Stimulated activated CD8-positive, alpha-beta memory T cell treated with anti-CD3 and anti-CD28 coated beads, Interleukin-15, amount 100 ng/mL, for 4 hours (primary cell): ENCODE data around the gene PTK6.
A peak's percentile ranks its signal among the peaks of the same experiment; 100 is the strongest.

Experiments used
- DNase-seq, 2 donors: peaks; one replicate each; pipeline ENCODE4 v3.0.0-alpha.2; 2020; ENCODE audit warnings: low read depth in 2 of 2

PTK6 gene

DNA sequence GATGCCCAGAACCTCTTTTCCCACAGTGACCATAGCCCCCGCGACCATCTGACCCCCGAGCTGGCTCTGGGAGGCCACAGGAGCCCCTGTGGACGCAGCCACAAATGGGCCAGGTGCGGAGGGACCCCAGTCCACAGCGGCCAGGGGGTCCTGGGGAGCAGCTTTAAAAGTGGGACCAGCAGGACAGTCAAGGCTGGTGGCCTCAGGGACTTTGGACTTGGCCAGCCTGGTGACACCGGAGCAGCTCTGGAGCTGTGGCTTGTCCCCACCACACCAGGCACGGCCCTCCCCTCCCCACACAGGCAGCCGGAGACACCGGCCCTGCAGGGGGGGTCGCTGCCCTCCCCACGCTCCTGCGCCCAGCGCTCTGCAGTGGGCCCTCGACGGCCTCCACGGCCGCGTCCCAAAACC, 20.3 kb upstream of the PTK6 start:
- no peak for DNase-seq

DNA sequence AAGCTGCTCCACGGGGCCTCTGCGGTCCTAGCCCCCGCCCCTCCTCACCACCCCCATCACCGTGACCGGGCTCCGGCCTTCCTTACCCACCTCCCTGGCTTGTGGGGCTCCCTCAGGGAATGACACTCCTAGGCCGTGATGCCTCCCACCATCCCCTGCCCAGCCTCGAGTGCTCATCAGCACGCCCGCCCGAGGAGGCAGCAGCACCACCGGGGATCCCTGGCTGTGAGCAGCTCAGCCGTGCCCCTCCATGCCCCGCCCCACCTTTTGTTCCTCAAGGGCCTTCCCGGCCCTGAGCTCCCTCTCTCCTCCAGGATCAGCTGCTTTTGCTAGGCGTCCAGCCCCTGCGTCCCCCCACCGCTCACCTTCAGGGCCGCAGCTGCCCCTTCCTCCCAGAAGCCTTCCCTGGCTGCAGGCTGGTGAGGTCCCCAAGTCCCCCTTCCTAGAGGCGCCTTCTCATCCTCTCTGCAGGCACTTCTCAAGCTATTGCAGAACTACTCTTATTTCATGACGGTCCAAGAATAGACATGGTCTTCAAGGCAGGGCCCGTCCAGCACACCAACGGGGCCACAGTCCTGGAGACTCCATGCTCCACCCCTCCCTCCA, 19.8 kb upstream of the PTK6 start:
- no peak for DNase-seq

DNA sequence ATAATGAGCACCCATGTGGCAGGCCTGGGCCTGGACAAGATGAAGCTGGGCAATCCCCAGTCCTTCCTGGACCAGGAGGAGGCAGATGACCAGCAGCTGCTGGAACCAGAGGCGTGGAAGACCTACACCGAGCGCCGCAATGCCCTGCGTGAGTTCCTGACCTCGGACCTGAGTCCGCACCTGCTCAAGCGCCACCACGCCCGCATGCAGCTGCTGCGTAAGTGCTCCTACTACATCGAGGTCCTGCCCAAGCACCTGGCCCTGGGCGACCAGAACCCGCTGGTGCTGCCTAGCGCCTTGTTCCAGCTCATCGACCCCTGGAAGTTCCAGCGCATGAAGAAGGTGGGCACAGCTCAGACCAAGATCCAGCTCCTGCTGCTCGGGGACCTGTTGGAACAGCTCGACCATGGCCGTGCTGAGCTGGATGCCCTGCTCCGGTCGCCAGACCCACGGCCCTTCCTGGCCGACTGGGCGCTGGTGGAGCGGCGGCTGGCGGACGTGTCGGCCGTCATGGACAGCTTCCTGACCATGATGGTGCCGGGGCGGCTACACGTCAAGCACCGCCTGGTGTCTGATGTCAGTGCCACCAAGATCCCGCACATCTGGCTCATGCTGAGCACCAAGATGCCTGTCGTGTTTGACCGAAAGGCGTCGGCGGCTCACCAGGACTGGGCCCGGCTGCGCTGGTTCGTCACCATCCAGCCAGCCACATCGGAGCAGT, 18.6 kb upstream of the PTK6 start:
- DNase-seq, result no peak

DNA sequence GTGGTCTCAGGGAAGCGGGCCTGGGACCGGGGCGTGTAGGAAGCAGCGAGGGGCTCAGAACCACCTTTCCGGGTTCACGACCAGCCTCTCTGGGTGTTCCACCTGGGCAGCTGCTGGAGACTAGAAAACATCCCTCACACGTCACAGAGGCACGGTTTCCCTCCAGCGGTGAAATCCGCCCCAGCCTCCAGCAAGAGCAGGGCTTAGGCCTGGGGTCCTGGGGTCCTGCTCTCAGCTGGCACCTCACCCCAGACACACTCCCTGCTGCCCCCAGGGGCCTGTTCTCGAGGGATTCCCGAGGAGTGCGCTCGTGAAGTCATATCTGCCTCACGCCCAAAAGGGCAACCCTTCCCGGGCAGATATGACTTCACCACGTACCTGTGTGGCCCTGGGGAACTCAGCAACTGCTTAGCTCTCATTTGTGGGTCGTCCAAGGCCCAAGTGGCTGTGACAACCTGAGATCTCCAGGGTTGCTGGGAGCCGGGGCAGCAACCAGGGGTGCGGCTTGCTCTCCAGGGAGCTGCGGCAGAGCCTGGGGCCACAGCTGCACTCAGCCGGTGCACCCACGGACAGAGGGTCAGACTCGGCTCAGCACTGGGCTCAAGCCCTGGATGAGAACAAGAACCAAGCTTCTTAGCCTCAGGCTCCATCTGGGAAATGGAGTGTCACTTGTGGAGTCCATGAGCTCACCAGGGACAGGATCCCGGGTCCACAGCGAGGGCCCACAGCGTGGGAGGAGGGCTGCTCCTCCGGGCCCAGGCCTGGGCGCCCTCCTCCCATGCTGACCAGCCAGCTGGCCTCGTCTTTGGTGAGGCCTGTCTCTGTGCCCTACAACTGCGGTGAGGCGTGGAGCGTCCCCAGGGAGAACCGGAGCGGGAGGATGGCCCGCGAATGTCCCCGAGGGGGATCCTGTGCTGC, 17.4 kb upstream of the PTK6 start:
- DNase-seq, result no peak

DNA sequence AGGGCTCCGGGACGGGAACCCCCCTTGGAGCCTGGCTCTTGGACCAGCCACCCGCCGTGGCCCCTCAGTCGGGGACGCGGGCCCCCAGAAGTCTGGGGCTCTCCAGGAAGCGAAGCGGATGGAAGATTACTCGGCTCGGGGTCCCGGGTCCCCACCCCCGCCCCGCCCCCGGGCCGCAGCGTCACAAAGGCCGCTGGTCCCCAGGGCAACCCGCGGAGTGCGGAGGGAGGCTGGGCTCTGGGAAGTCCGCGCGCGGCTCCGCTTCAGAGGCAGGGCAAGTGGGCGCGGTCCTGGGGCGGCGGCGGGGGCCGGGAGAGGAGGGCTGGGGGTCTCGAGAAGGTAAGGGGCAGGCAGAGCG, 16.7 kb upstream of the PTK6 start, which contains the start of gene FNDC11:
FNDC11 (plus strand) TSS at position 227 of the 358 bp plus-strand sequence. CDS start 1,505 bp downstream, outside the sequence.
- DNase-seq, result peak in 1 of 2 donors; percentile 48

DNA sequence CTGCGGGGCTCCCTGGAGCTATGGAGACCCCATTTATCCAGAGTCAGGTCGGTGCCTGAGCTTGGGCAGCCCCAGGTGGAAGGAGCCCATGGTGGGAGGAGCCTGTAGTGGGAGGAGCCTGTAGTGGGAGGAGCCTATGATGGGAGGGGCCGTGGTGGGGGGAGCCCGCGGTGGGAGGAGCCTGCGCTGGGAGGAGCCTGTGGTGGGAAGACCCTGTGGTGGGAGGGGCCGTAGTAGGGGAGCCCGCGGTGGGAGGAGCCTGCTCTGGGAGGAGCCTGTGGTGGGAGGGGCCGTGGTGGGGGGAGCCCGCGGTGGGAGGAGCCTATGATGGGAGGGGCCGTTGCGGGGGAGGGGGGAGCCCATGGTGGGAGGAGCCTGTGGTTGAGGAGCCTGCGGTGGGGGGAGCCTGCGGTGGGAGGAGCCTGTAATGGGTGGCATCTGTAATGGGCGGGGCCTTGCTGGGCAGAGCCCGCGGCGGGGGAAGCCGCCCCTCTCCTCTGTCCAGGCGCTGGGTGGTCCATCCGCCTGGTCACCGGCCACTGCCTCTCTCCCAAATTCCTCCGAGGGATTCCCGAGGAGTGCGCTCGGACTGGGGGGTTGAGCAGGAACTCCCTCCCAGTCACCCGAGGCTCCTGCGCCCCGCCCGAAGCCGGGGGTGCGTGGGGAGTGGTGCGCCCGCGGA, 16.2 kb upstream of the PTK6 start:
- peak; percentile 61 to 78 for DNase-seq

DNA sequence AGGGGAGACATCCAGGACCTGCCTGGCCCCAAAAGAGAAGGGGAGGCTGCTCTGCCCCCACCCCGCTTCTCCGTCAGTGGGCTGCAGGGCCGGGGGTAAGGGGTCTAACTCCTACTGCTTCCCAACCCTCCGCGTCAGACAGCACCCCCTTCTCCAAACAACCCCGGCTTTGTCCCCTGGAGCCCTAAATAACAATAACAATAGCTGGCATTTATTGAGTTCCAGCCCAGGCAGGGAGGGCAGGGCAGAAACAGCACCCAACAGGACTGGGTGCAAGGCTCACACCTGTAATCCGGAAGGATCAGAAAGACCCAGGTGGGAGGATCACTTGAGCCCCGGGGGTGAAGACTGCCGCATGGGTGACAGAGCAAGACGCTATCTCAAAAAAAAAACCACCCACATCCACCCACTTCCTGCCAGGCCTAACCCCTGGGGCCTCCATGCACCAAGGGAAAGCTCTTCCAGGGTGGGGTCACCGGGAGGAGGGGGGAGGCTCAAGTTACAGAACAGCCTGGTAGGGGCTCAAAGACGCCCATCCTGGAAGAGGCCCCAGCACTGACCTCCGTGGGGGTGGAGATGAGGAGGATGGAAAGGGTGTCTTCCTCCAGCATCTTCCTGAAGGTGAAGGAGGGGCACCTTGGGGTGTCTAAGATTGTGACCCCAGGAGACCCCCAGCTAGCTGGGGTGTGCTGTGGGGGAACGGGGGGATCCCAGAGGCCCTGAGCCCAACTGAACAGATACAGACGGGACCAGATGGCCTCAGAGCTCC, 15.5 kb upstream of the PTK6 start:
- peak in 1 of 2 donors; percentile 27 for DNase-seq

DNA sequence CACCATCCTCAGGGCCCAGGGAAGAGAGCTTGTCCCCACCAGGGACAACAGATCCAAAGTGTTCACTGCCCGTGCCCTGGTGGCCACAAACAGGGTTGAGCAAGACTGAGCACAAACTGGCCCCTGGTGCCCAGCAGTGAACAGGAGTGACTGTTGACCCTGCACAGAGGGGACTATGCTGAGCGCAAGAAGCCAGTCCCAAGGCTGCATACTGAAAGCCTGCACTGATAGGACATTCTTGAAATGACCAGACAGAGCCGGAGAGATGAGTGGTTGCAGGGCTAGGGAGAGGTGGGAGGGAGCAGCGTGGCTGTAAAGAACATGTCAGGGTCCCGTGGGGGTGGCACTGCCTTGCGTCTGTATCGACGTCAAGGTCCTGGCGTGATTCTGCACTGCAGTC, 13.9 kb upstream of the PTK6 start:
- no peak for DNase-seq

DNA sequence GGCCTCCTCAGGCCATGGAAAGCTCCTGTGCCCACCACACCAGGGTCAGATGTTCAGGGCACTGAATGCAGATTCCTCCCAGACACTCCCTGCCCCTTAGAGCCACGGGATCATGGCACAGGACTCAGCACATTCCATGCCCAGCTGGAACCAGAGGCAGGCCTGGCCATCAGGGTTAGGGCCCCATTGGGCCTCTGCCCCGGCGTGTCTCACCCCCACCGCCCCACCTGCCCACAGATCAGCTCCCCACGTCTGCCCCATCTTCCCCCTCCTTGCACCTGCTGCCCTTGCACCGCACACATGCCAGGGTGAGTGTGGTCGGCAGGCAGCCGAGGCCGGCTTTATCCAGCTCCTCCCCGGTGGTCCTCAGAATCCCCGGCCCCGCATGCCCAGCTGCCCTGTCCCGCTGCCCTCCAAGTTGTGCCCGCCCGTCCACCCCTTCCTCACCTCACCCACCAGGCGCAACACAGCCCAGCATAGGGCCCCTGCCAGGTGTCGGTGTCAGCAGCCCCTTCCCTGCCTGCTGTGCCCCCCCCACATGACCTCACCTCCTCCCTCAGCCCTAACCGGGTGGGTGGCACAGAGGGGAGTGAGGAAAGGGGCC, 12.6 kb upstream of the PTK6 start:
- DNase-seq, result no peak

DNA sequence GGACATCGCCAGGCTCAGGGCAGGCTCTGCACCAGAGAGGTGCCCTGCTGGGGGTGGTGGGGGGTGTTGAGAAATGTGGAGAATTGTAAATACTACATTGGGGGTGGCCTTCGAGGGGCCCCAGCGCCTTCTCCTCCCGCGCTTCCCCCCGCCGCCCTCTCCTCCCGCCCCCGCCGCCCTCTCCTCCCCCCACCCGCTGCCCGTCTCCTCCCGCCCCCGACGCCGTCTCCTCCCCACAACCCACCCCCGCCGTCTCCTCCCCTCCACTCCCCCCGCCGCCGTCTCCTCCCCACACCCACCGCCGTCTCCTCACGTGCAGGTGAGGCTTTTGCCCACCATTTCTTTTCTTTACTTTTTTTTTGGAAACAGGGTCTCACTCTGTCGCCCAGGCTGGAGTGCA, 11.8 kb upstream of the PTK6 start:
- DNase-seq, result no peak

DNA sequence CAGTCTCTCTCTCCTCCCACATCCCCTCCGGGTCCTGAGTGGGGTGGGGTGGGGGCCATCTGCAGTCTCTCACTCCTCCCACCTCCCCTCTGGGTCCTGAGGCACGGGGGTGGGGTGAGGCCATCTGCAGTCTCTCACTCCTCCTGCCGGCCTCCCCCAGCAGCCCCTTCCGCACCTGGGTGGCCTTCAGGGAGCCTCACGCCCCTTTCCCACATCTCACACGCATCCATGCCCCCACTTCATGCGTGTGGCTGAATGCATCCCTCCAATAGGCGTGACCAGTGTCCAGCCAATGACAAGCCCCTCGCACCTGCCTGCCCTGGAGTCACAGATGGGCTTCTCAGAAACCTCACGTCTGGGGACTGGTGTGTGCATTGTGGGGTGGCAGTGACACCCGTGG, 11.4 kb upstream of the PTK6 start:
- no peak for DNase-seq

DNA sequence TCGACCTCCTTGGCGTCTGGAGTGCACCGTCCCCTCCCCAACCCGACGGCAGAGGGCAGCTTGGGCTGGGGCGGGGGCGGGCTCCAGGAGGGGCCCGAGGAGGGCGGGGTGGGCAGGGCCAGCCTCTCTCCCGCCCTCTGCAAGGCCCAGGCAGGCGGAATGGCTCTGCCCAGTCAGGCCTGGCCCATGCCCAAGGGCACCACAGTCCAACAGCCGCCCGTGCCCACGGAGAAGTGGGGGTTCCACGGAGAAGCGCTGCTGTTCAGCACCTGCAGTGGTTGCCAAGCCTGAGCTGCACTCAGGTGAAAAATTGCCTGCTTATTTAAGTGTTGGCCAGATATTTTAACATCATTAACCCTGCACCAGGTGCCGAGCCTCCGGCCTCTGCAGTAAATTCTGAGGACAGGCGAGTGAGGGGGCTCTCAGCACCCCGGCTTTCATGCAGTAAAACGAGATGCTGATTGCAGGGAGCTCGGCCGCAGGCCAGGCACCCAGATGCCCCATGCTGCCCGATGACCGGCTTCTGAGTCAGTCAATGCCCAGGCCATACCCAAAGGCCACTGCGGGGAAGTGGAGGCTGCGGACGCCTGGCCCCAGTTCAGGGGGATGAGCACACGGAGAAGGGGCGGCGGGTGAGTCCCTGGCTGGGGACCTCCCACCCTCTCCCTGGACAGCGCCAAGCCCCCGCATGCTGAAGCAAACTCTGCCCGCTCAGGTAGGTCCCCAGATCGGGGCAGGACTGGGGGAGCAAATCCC, 10.7 kb upstream of the PTK6 start, which contains the start of gene SRMS:
SRMS (minus strand) TSS at position 25 of the 756 bp plus-strand sequence. CDS start 286 bp downstream, outside the sequence.
- DNase-seq, result no peak

DNA sequence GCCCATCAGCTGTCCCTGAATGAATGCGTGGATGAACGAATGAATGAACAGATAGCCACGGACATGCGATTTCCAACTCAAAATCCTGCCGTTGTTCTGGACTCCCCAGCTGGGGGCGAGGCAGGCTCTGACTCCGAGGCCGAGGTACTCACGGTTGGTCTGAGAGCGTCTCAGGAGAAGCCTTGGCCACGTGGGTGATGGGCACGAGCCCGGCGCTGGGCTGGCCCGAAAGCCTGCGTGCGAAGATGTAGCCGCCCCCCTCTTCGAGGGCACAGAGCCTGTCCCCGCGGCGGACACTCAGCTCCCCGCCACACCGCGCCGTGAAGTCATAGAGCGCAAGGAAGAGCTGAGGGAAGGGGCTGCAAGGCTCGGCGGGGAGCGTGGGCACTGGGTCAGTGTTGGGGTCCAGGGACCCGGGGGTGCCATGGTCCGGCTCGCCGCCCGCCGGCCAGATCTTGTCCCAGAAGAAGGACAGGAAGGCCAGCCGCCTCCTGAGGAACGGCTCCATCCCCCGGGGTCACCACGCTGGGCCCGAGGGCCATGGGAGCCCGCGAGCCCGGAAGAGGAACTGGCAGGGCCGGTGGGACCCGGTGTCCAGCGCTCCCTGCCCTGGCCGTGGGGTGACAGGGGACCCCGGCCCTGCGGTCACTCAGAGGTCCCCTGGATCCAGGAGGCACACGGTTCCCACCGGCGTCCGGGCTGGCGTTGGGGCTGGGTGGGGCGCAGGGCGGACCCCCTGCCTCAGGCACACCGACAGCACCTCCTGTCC, 10.0 kb upstream of the PTK6 start:
- DNase-seq, result no peak

DNA sequence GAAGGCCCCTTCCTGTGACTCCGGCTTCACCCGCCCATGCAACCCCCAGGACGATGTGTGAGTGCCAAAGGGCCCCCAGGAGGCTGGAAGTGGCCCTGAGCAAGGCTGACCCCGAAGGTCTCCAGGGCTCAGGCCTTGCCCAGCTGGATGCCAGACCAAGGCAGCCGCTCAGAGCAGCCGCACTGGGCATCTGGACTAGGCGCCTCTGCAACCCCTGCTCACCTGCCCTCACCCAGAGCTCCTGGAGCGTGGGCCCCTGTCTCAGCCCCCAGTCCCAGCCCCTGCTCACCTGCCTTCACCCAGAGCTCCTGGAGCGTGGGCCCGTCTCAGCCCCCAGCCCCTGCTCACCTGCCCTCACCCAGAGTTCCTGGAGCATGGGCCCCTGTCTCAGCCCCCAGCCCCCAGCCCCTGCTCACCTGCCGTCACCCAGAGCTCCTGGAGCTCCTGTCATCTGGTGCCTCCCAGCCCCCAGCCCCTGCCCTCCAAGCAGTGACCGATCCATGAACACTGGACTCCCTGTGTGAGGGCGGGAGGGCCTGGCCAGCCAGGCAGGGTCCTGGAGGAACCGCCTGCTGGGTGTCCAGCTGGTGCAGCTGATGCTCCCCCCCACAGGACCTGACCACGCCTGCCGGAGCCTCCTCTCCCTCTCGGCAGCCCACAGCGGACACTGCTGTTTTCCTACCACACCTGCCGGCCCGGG, 9.2 kb upstream of the PTK6 start:
- DNase-seq, result no peak

DNA sequence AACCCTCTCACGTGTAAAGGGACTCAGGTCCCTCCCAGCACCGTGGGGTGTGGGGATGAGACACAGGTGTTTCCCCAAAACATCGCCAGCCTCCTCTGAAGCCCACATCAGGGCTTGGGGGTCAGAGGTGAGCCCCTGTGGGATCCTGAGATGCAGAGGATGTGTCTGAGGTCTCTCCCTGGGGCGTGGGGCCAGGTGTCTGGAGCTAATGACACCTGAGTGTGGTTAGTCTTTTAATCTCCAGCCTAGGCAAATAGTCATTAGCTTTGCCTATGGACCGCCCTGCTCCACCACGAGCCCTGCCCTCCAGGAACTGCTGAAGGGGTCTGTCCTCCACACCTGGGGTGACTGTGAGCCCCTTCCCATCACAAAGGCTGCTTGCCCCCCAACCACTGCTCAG, 8.6 kb upstream of the PTK6 start:
- no peak for DNase-seq

DNA sequence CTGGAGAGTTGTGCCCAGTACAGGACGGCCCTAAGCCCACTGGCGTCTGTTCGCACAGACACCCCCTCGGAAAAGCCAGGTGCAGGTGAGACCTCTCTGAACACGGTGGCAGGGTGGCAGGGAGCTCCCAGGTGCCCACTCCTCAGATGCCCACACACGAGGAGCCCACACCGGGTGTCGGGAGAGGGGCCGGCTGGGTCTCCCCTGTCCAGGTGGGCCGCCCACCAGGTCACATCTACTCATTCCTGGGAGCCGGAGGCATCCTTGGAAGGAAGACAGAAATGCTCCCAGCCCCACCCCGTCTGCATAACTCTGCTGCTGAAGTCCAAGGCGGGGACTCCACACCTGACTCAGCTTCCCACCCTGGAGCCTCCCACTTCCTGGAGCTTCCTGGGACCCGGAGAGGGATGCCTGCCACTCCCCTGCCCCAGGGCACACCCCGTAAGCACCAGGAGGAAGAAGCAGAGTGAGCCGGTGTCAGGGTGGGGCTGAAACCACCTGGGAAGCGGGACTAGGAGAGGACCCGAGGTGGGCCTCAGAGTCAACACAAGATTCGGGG, 7.9 kb upstream of the PTK6 start:
- DNase-seq, result no peak

DNA sequence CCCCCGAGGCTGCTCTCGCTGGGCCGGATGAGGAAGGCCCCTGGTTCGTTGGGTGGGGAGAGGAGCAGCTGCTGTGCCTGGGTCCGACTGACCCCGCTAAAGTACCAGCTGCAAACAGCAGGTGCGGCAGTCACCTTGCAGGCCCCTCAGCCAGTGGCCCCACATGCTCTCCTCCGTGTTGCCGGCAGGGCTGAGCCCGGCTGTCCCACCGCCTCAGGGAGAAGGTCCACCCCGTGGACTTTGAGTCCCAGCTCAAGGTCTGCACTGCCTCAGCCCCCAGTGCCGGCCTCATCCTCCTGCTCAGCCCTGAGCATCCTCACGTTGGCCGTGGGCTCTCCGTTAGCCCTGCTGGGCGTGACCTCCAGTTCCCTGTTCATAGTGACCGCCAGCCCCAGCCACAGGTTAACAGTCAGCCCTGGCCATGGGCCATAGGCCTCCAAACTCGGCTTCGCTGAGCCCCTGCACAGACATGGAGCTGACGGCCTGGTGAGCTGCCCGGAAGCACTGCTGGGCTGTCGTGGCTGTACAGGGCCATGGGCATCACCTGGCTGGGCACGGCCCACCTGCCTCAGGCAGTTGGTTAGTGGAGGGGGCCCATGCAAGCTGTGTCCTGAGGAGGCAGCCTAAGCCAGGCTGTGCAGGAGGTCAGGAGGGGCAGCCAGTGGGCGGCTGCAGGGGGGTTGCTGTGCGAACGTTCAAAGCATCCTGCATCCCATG, 7.2 kb upstream of the PTK6 start:
- DNase-seq, result no peak

DNA sequence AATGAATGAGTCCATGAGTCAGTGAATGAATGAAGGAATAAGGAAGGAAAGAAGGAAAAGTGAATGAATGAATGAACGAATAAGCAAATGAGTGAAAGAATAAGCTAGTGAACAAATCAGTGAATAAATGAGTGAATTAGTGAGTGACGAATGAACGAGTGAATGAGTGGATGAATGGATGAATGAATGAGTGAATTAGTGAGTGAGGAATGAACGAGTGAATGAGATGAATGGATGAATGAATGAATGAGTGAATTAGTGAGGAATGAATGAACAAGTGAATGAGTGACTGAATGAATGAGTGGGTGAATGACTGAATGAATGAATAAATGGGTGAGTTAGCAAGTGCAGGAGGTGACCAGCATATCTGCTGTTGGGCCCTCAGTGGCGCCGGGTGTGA, 6.6 kb upstream of the PTK6 start:
- DNase-seq, result no peak
